Astrocyte (in vitro differentiated cells and primary cell): ENCODE measurements around the gene CCDC51. TPM values are rescaled to one million over a fixed set of nuclear protein-coding genes. Genes with fewer than 3 reads are reported as not detected.

ENCODE experiments used
- DNase-seq: peaks from one replicate; pipeline ENCODE4 v3.0.0-alpha.2; 2010; ENCODE audit warnings: low read depth
- FAIRE-seq: peaks from 2 replicates; lab custom pipeline; 2011; peaks lifted over from hg19 to GRCh38; lab: Jason Lieb, UNC
- H2AFZ ChIP-seq: 2 replicates; pipeline ENCODE4 v1.6.0; 2012; ENCODE audit warnings: low read depth, low read length, inconsistent platforms
- H3K27ac ChIP-seq: 2 replicates; pipeline ENCODE4 v1.5.1; 2011; ENCODE audit warnings: low read depth, low read length, inconsistent platforms
- H3K27me3 ChIP-seq: 2 replicates; pipeline ENCODE4 v1.6.0; 2011; ENCODE audit warnings: low read length, inconsistent platforms; ENCODE audit not compliant: insufficient read depth
- H3K36me3 ChIP-seq: 2 replicates; pipeline ENCODE4 v1.5.1; 2011; ENCODE audit warnings: low read length, inconsistent platforms; ENCODE audit not compliant: insufficient read depth
- H3K4me1 ChIP-seq: 2 replicates; pipeline ENCODE4 v1.5.1; 2011; ENCODE audit warnings: low read length, inconsistent platforms; ENCODE audit not compliant: insufficient read depth
- H3K4me2 ChIP-seq: 2 replicates; pipeline ENCODE4 v1.6.0; 2012; ENCODE audit warnings: low read length, inconsistent platforms
- H3K4me3 ChIP-seq: 2 replicates; pipeline ENCODE4 v1.5.1; 2011; ENCODE audit warnings: low read depth, mild to moderate bottlenecking, low read length, inconsistent platforms; ENCODE audit not compliant: insufficient read depth
- H3K79me2 ChIP-seq: 2 replicates; pipeline ENCODE4 v1.6.0; 2012; ENCODE audit warnings: mild to moderate bottlenecking, low read length, inconsistent platforms; ENCODE audit not compliant: insufficient read depth
- H3K9ac ChIP-seq: 2 replicates; pipeline ENCODE4 v1.6.0; 2012; ENCODE audit warnings: mild to moderate bottlenecking, low read length, inconsistent platforms
- H3K9me3 ChIP-seq: 2 replicates; pipeline ENCODE4 v1.5.1; 2012; ENCODE audit warnings: low read depth, mild to moderate bottlenecking, low read length, inconsistent platforms; ENCODE audit not compliant: insufficient read depth
- H4K20me1 ChIP-seq: 2 replicates; pipeline ENCODE4 v1.6.0; 2012; ENCODE audit warnings: low read length, inconsistent platforms; ENCODE audit not compliant: insufficient read depth
- H3K27ac Mint-ChIP-seq: one replicate; pipeline ENCODE4 v1.8.0; 2021; ENCODE audit warnings: mild to moderate bottlenecking, mixed read lengths; ENCODE audit not compliant: unreplicated experiment
- H3K27me3 Mint-ChIP-seq: one replicate; pipeline ENCODE4 v1.8.0; 2021; ENCODE audit warnings: low read depth, mixed read lengths; ENCODE audit not compliant: unreplicated experiment
- H3K36me3 Mint-ChIP-seq: one replicate; pipeline ENCODE4 v1.8.0; 2021; ENCODE audit warnings: low read depth, mixed read lengths; ENCODE audit not compliant: unreplicated experiment
- H3K4me1 Mint-ChIP-seq: one replicate; pipeline ENCODE4 v1.8.0; 2021; ENCODE audit warnings: low read depth, mixed read lengths; ENCODE audit not compliant: unreplicated experiment
- H3K4me3 Mint-ChIP-seq: one replicate; pipeline ENCODE4 v1.8.0; 2021; ENCODE audit warnings: mild to moderate bottlenecking, moderate library complexity, mixed read lengths; ENCODE audit not compliant: unreplicated experiment
- H3K9me3 Mint-ChIP-seq: one replicate; pipeline ENCODE4 v1.8.0; 2021; ENCODE audit warnings: mild to moderate bottlenecking, mixed read lengths; ENCODE audit not compliant: unreplicated experiment
- EZH2 ChIP-seq: IDR thresholded peaks from 2 replicates; pipeline ENCODE4 v1.6.1; 2012; ENCODE audit warnings: mild to moderate bottlenecking, low read length, inconsistent platforms; ENCODE audit not compliant: insufficient read depth
- total RNA-seq: library from RNA; stranded (reverse); gene quantifications from 2 replicates; pipeline ENCODE4 v1.2.1, GENCODE V29; 2021
- TF ChIP-seq, protein P1 (sequence below): IDR thresholded peaks from 2 replicates; pipeline ENCODE4 v1.5.1; 2011; ENCODE audit warnings: low read depth, mild to moderate bottlenecking, inconsistent platforms, low read length, moderate library complexity; ENCODE audit not compliant: insufficient read depth

The CCDC51 gene
- total RNA-seq, 1 donor from 2014 or later, result 16.5 TPM

DNA sequence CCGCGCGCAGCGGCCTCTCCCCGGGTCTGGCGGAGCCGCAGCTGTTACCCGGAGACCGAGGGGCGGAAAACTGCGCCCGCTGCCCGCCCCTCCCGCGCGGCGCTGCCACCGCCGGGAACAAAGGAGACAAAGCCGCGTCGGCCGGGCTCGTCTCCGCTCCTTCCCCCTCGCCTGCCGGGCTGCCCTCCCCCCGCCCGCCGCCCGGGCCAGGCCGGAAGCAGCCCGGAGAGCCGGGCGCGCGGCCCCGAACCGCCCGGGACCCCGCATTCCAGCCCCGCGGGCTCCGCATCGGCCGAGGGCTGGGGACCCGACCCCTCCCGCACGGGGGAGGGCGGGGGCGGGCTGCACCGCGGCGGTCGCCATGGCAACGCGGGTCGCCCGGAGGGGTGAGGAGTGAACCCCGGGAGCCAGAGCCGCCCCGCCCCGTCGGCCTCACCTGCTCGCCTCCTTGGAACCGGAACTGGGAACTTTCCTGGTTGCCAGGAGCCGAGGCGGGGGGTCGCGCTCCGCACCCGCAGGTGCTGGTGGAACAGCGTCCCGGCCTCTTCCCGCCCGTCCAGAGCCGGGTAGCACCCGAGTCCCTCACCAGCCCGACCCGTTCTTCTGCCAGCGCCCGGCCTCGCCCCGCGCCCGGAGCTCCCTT, 10.5 kb downstream of the CCDC51 start:
- no peak for DNase-seq
- Histone ChIP-seq H3K27ac (peak overlapping the region; percentile 53), H3K79me2 (peaks cover 42% of the 10 kb centered on the region), H2AFZ (peak overlapping the region; percentile 85), H3K36me3 (peaks cover 7% of the 10 kb centered on the region), H4K20me1 (peaks cover 40% of the 10 kb centered on the region), H3K9ac (peak overlapping the region; percentile 84), H3K4me3 (peak overlapping the region; percentile 68), H3K4me1 (peaks cover 60% of the 10 kb centered on the region), H3K9me3 (no peaks in the 10 kb centered on the region), H3K4me2 (peak overlapping the region; percentile 97), H3K27me3 (no peaks in the 10 kb centered on the region)
- Mint-ChIP-seq H3K27ac (no peak overlapping the region), H3K9me3 (no peaks in the 10 kb centered on the region), H3K4me1 (peaks cover 55% of the 10 kb centered on the region), H3K36me3 (peaks cover 6% of the 10 kb centered on the region), H3K27me3 (no peaks in the 10 kb centered on the region), H3K4me3 (peak overlapping the region; percentile 82)
- FAIRE-seq, result no peak
- TF ChIP-seq EZH2, result no peak
- TF ChIP-seq, protein P1, sequence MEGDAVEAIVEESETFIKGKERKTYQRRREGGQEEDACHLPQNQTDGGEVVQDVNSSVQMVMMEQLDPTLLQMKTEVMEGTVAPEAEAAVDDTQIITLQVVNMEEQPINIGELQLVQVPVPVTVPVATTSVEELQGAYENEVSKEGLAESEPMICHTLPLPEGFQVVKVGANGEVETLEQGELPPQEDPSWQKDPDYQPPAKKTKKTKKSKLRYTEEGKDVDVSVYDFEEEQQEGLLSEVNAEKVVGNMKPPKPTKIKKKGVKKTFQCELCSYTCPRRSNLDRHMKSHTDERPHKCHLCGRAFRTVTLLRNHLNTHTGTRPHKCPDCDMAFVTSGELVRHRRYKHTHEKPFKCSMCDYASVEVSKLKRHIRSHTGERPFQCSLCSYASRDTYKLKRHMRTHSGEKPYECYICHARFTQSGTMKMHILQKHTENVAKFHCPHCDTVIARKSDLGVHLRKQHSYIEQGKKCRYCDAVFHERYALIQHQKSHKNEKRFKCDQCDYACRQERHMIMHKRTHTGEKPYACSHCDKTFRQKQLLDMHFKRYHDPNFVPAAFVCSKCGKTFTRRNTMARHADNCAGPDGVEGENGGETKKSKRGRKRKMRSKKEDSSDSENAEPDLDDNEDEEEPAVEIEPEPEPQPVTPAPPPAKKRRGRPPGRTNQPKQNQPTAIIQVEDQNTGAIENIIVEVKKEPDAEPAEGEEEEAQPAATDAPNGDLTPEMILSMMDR, result no peak

DNA sequence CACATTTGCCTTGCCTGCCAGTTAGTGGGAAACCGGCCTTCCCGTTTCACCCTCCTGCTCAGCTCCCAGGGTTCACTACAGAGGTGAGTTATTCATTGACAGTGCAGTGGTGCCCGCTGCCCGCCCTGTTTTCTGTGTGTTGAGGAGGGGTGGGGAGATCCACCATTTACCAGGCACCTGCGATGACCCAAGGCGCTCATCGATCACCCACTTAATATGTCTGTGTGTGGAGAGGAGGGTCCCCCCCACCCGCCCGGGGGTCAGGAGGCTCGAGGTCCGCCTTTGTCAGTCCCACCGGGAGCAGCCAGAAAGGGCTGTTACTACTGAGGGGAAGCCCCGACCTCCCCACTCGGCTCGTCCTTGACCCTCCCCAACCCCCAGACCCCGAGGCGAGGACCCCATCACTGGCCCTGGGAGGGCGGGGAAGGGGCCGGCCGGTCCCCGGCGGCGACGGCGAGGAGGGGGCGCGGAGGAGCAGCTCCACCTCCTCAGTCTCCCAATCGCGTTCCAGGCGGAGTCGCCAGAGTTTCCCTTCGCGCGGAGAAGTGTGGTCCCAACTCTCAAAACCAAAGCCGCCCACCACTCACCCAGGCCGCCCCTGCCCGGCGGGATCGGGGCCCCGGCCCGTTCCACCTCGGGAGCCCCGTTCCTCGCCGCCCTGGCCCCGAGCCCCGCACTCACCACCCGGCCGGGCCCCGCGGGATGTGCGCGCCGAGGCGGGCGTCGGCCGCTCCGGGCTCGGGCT, 11.2 kb downstream of the CCDC51 start:
- Histone ChIP-seq H3K4me3 (peak overlapping the region; percentile 68), H3K79me2 (peaks cover 43% of the 10 kb centered on the region), H3K27ac (peak overlapping the region; percentile 53), H3K4me1 (peaks cover 53% of the 10 kb centered on the region), H3K9me3 (no peaks in the 10 kb centered on the region), H2AFZ (peak overlapping the region; percentile 56), H3K4me2 (peak overlapping the region; percentile 97), H3K9ac (peak overlapping the region; percentile 84), H3K36me3 (peaks cover 7% of the 10 kb centered on the region), H4K20me1 (peaks cover 46% of the 10 kb centered on the region), H3K27me3 (no peaks in the 10 kb centered on the region)
- TF ChIP-seq, protein P1, result no peak
- no peaks in the 10 kb centered on the region for H3K27me3 Mint-ChIP-seq
- no peak for FAIRE-seq
- no peak overlapping the region for H3K27ac Mint-ChIP-seq
- H3K4me1 Mint-ChIP-seq, result peaks cover 52% of the 10 kb centered on the region
- peaks cover 6% of the 10 kb centered on the region for H3K36me3 Mint-ChIP-seq
- H3K4me3 Mint-ChIP-seq, result peak overlapping the region; percentile 85
- no peaks in the 10 kb centered on the region for H3K9me3 Mint-ChIP-seq
- no peak for DNase-seq
